Neural cell (in vitro differentiated cells): ENCODE data around the gene PAH. TPM values are rescaled to one million over a fixed set of nuclear protein-coding genes. Genes with fewer than 3 reads are reported as not detected.

Experiments used
- H2AFZ ChIP-seq: fragments of 200-600, 300-800 bp; sonication (generic), shearing (Covaris generic); 2 replicates; pipeline ENCODE4 v1.6.0; 2014; ENCODE audit warnings: low read depth, mild to moderate bottlenecking, antibody characterized with exemption, low read length, moderate library complexity
- H3F3A ChIP-seq: fragments of 200-600 bp; shearing (Covaris generic); 2 replicates; pipeline ENCODE4 v1.6.1; 2016; ENCODE audit warnings: mild to moderate bottlenecking, moderate library complexity, mixed read lengths, antibody characterized with exemption, low read length; ENCODE audit not compliant: insufficient read depth, poor library complexity, severe bottlenecking
- H3K27ac ChIP-seq: fragments of 200-600, 300-800 bp; sonication (generic), shearing (Covaris generic); 2 replicates; pipeline ENCODE4 v1.5.1; 2014; ENCODE audit warnings: mild to moderate bottlenecking, low read length, moderate library complexity
- H3K27me3 ChIP-seq: fragments of 300-800, 200-600 bp; sonication (generic), shearing (Covaris generic); 2 replicates; pipeline ENCODE4 v1.6.0; 2014; ENCODE audit warnings: mild to moderate bottlenecking, low read depth, low read length, moderate library complexity; ENCODE audit not compliant: insufficient read depth
- H3K36me3 ChIP-seq: fragments of 300-800, 200-600 bp; sonication (generic), shearing (Covaris generic); 2 replicates; pipeline ENCODE4 v1.5.1; 2014; ENCODE audit warnings: mild to moderate bottlenecking, antibody characterized with exemption, low read length, moderate library complexity; ENCODE audit not compliant: insufficient read depth
- H3K4me2 ChIP-seq: fragments of 300-800, 200-600 bp; sonication (generic), shearing (Covaris generic); 2 replicates; pipeline ENCODE4 v1.6.0; 2014; ENCODE audit warnings: mild to moderate bottlenecking, low read length
- H3K4me3 ChIP-seq: fragments of 300-800, 200-600 bp; sonication (generic), shearing (Covaris generic); 2 replicates; pipeline ENCODE4 v1.5.1; 2014; ENCODE audit warnings: mild to moderate bottlenecking, low read length, moderate library complexity
- H3K79me2 ChIP-seq: fragments of 200-600 bp; shearing (Covaris generic); replicated peaks from 2 replicates; pipeline ENCODE4 v1.6.0; 2014; ENCODE audit warnings: mild to moderate bottlenecking, low read length, moderate library complexity; ENCODE audit not compliant: insufficient read depth
- H3K9ac ChIP-seq: fragments of 300-800, 200-600 bp; sonication (generic), shearing (Covaris generic); 2 replicates; pipeline ENCODE4 v1.6.1; 2016; ENCODE audit warnings: mild to moderate bottlenecking, low read length, mixed read lengths
- H3K9me2 ChIP-seq: fragments of 200-600 bp; shearing (Covaris generic); 2 replicates; pipeline ENCODE4 v1.6.1; 2016; ENCODE audit warnings: mild to moderate bottlenecking, low read length, mixed read lengths; ENCODE audit not compliant: insufficient read depth
- H3K9me3 ChIP-seq: fragments of 200-600, 300-800 bp; sonication (generic), shearing (Covaris generic); 2 replicates; pipeline ENCODE4 v1.6.1; 2016; ENCODE audit warnings: mild to moderate bottlenecking, mixed run types, low read length, moderate library complexity, mixed read lengths
- H4K20me1 ChIP-seq: fragments of 200-600 bp; shearing (Covaris generic); 2 replicates; pipeline ENCODE4 v1.6.1; 2016; ENCODE audit warnings: mild to moderate bottlenecking, mixed run types; ENCODE audit not compliant: insufficient read depth
- EP300 ChIP-seq: fragments of 450-650 bp; conservative IDR thresholded peaks from 2 replicates; pipeline ENCODE4 v1.6.1; 2014; ENCODE audit warnings: antibody characterized with exemption, mild to moderate bottlenecking, moderate library complexity; ENCODE audit not compliant: poor library complexity, severe bottlenecking
- EZH2 ChIP-seq: fragments of 200-600, 300-800 bp; shearing (Covaris generic), sonication (generic); IDR thresholded peaks from 2 replicates; pipeline ENCODE4 v1.6.1; 2014; ENCODE audit warnings: antibody characterized with exemption, low read length, borderline replicate concordance, mild to moderate bottlenecking; ENCODE audit not compliant: insufficient read depth, poor library complexity, severe bottlenecking
- MXI1 ChIP-seq: fragments of 450-650 bp; conservative IDR thresholded peaks from 2 replicates; pipeline ENCODE4 v1.6.1; 2014; ENCODE audit warnings: antibody characterized with exemption, mild to moderate bottlenecking; ENCODE audit not compliant: poor library complexity, severe bottlenecking
- POLR2AphosphoS5 ChIP-seq: IDR thresholded peaks from 2 replicates; pipeline ENCODE4 v1.6.1; 2012
- RAD21 ChIP-seq: fragments of 450-650 bp; conservative IDR thresholded peaks from 2 replicates; pipeline ENCODE4 v1.6.1; 2014; ENCODE audit warnings: antibody characterized with exemption, mild to moderate bottlenecking, moderate library complexity
- SMC3 ChIP-seq: fragments of 450-650 bp; conservative IDR thresholded peaks from 2 replicates; pipeline ENCODE4 v1.6.1; 2014; ENCODE audit warnings: antibody characterized with exemption, mild to moderate bottlenecking, moderate library complexity; ENCODE audit not compliant: poor library complexity
- TAF1 ChIP-seq: IDR thresholded peaks from 2 replicates; pipeline ENCODE4 v1.6.1; 2012; ENCODE audit warnings: low read depth
- polyA plus RNA-seq: library from polyadenylated mRNA; depleted of rRNA; stranded (reverse); fragments of >200 nt; gene quantifications from 2 replicates; pipeline ENCODE4 v1.2.3, GENCODE V29; 2014
- TF ChIP-seq, protein P1 (sequence below): IDR thresholded peaks from 2 replicates; pipeline ENCODE4 v1.6.1; 2012; ENCODE audit warnings: borderline replicate concordance
- TF ChIP-seq, protein P2 (sequence below): fragments of 450-650 bp; IDR thresholded peaks from 2 replicates; pipeline ENCODE4 v1.5.1; 2014; ENCODE audit warnings: antibody characterized with exemption, mild to moderate bottlenecking, moderate library complexity; ENCODE audit not compliant: poor library complexity, severe bottlenecking

Gene PAH
- polyA plus RNA-seq, 1 donor from 2014 or later = not detected

DNA sequence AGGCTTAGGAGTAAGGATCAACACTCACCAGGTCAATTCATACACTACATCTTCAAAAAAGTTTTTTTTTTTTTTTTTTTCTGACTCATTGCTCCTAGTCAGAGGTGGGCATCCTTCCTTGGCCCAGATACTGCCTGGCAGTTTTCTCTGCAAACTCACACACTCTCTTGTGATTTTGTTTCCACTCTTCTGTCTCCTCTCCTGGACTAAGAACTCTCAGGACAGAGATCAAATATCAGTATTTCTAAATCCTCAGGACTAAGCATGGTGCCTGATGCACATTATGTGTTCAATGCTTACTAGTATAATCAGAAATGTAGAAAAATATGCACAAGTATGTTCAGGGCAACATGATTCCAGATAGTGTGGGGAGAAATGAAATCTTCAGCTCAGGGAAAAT, 10.2 kb upstream of the PAH start:
- Histone ChIP-seq H3K4me2 (no peak overlapping the region), H3K27ac (no peak overlapping the region), H3K79me2 (no peaks in the 10 kb centered on the region)

DNA sequence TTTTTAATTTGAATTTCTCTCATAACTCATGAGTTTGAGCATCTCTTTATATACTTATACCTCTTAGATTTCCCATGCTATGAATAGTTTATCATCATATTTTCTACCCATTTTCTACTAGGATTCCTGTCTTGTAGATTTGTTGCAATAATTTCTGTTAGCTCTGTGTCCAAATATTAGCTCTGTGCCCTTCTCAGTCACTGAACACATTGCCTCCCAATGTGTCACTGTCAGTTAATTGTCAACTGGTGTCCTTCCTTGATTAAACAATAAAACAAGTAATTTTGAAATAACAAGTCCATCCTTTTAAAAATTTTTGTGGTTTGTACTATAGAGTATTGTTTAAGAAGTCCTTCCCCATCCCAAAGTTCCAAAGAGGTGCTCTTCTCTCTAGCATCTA, 4.2 kb upstream of the PAH start:
- no peak for TF ChIP-seq MXI1
- no peak for TF ChIP-seq POLR2AphosphoS5
- no peak for TF ChIP-seq SMC3
- no peak for TF ChIP-seq EP300
- no peak for TF ChIP-seq EZH2
- TF ChIP-seq, protein P1, sequence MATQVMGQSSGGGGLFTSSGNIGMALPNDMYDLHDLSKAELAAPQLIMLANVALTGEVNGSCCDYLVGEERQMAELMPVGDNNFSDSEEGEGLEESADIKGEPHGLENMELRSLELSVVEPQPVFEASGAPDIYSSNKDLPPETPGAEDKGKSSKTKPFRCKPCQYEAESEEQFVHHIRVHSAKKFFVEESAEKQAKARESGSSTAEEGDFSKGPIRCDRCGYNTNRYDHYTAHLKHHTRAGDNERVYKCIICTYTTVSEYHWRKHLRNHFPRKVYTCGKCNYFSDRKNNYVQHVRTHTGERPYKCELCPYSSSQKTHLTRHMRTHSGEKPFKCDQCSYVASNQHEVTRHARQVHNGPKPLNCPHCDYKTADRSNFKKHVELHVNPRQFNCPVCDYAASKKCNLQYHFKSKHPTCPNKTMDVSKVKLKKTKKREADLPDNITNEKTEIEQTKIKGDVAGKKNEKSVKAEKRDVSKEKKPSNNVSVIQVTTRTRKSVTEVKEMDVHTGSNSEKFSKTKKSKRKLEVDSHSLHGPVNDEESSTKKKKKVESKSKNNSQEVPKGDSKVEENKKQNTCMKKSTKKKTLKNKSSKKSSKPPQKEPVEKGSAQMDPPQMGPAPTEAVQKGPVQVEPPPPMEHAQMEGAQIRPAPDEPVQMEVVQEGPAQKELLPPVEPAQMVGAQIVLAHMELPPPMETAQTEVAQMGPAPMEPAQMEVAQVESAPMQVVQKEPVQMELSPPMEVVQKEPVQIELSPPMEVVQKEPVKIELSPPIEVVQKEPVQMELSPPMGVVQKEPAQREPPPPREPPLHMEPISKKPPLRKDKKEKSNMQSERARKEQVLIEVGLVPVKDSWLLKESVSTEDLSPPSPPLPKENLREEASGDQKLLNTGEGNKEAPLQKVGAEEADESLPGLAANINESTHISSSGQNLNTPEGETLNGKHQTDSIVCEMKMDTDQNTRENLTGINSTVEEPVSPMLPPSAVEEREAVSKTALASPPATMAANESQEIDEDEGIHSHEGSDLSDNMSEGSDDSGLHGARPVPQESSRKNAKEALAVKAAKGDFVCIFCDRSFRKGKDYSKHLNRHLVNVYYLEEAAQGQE = no peak
- TF ChIP-seq, protein P2, sequence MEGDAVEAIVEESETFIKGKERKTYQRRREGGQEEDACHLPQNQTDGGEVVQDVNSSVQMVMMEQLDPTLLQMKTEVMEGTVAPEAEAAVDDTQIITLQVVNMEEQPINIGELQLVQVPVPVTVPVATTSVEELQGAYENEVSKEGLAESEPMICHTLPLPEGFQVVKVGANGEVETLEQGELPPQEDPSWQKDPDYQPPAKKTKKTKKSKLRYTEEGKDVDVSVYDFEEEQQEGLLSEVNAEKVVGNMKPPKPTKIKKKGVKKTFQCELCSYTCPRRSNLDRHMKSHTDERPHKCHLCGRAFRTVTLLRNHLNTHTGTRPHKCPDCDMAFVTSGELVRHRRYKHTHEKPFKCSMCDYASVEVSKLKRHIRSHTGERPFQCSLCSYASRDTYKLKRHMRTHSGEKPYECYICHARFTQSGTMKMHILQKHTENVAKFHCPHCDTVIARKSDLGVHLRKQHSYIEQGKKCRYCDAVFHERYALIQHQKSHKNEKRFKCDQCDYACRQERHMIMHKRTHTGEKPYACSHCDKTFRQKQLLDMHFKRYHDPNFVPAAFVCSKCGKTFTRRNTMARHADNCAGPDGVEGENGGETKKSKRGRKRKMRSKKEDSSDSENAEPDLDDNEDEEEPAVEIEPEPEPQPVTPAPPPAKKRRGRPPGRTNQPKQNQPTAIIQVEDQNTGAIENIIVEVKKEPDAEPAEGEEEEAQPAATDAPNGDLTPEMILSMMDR = no peak
- TF ChIP-seq RAD21 = no peak
- TF ChIP-seq TAF1 = no peak
- H3K9ac ChIP-seq = no peak overlapping the region
- no peaks in the 10 kb centered on the region for H3K36me3 ChIP-seq
- no peak overlapping the region for H2AFZ ChIP-seq
- no peaks in the 10 kb centered on the region for H4K20me1 ChIP-seq
- H3K27me3 ChIP-seq = no peaks in the 10 kb centered on the region
- H3K4me3 ChIP-seq = no peak overlapping the region
- H3K9me3 ChIP-seq = no peaks in the 10 kb centered on the region
- H3K27ac ChIP-seq = no peak overlapping the region
- no peak overlapping the region for H3K4me2 ChIP-seq
- H3K9me2 ChIP-seq = no peaks in the 10 kb centered on the region
- no peaks in the 10 kb centered on the region for H3F3A ChIP-seq
- H3K79me2 ChIP-seq = no peaks in the 10 kb centered on the region

More for the DNA sequence above, 10.2 kb upstream of the PAH start:
- Histone ChIP-seq H3K27me3 (no peaks in the 10 kb centered on the region), H3F3A (no peaks in the 10 kb centered on the region), H3K9me3 (no peaks in the 10 kb centered on the region), H4K20me1 (no peaks in the 10 kb centered on the region), H3K36me3 (no peaks in the 10 kb centered on the region), H3K9ac (no peak overlapping the region), H2AFZ (no peak overlapping the region), H3K4me3 (no peak overlapping the region), H3K9me2 (no peaks in the 10 kb centered on the region)
- TF ChIP-seq POLR2AphosphoS5 (no peak), TAF1 (no peak), EP300 (no peak)
- TF ChIP-seq, protein P1 = no peak
